Measurements from ENCODE around the gene MCEMP1.

DNA sequence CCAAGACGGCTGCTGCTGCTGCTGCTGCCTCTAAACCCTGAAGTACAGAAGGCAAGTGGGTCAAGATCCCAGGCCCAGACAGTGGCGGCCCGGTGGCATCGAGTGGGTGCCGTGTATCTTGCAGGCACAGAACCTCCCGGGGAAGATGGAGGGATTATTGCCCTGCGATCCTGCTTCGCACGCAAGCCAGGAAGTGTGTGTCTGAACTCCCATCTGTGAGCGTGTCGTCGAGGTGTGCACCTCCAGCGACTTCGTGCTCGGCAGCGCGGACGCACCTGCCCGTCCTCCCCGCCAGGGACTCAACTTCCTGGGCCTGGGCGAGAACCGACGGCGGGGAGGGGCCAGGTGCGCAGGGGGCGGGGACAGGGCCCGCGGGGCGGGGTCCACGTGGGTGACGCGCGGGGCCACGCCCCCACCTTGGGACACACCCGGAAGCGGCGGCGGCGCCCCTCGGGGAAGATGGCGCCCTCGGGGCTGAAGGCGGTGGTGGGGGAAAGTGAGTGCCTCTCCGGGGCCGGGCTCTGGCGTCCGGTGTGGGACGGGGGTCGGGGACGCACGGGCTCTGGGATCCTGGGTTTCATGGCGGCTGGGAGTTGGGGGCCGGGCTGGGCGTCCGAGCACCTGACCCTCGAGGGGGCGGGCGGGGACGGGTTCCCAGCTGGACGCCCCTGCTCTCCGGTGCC lies 40.1 kb upstream of the MCEMP1 start, which contains the start of gene STXBP2:
- TF ChIP-seq, protein P1, sequence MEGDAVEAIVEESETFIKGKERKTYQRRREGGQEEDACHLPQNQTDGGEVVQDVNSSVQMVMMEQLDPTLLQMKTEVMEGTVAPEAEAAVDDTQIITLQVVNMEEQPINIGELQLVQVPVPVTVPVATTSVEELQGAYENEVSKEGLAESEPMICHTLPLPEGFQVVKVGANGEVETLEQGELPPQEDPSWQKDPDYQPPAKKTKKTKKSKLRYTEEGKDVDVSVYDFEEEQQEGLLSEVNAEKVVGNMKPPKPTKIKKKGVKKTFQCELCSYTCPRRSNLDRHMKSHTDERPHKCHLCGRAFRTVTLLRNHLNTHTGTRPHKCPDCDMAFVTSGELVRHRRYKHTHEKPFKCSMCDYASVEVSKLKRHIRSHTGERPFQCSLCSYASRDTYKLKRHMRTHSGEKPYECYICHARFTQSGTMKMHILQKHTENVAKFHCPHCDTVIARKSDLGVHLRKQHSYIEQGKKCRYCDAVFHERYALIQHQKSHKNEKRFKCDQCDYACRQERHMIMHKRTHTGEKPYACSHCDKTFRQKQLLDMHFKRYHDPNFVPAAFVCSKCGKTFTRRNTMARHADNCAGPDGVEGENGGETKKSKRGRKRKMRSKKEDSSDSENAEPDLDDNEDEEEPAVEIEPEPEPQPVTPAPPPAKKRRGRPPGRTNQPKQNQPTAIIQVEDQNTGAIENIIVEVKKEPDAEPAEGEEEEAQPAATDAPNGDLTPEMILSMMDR (conservative IDR thresholded peaks at IDR 0.05; ENCODE audit: low read depth, low read length), result no peak
- no peak for TF ChIP-seq EZH2 (IDR thresholded peaks at IDR 0.05; ENCODE audit: borderline replicate concordance, low read depth, low read length, poor library complexity, severe bottlenecking)

All from A673 (cell line).